ENCODE measurements around the gene SLC35A3.
"Not testable (repeated sequence)": the region's sequence is repeated elsewhere in the genome, so short reads cannot be mapped to it uniquely, and the experiment has no call there.

Gene SLC35A3

DNA sequence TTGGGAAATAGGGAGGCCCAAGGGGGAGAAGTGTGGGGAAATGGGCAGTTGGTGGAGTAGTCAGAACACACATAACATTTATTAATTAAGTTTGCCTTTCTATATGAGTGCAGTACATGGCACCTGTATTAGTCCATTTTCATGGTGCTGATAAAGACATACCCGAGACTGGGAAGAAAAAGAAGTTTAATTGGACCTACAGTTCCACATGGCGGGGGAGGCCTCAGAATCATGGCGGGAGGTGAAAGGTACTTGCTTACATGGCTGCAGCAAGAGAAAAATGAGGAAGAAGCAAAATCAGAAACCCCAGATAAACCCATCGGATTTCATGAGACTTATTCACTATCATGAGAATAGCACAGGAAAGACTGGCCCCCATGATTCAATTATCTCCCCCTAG is 1.6 kb upstream of the SLC35A3 start:
- no peak for DNase-seq
- in situ Hi-C loops (cut with HindIII; ENCODE audit: low pct_ligation_motif_present, low pct_unique_long_range_greater_than_20kb, low sequenced_read_pairs): no loop called here

DNA sequence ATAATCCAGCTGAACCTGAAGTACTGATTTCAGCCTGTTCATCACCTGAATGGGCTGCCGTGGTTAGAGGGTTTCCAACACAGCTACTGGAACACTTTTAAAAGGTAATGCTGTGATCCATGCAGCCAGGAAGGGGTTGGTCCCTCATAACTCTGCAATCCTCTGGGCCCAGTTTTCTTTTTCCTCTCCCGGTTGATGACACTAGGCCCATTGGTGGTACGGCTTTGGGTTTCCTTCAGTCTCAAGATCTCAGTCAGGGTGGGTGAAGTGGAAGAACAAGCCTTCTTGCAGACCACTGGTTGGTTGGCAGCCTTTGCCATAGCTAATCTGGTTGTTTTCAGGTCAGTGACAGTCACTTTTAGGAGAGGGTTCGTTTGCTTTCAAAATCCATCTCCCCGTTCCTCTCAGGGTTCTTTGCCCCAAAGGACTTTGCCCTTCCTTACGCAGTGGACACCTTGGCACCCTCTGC is 502 bp upstream of the SLC35A3 start:
- DNase-seq: no peak

DNA sequence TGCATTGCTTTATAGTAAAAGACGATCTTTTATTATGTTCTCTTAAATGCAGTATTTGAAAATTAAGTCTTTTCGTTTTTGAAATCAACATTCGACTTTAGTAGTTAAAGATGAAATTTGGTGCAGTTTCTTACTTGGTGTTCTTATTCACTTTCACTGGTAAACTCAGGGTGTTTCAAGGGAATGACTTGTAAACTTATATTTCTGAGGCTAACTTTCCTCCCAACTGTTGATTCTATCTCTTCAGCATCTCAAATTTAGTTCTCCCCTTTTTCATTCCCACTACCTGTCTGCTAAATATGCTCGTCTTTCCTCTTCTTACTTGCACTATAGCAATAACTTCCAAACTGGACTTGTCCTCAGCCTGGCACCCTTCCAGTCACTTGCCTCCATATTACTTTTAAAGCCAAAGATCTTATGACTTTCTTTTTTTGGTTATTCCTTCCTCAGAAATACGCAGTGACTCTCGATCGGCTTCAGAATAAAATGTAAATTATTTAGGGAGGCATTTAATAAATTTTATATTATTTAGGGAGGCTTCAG is 988 bp downstream of the SLC35A3 start:
- in situ Hi-C loops (cut with HindIII; ENCODE audit: low pct_ligation_motif_present, low pct_unique_long_range_greater_than_20kb, low sequenced_read_pairs): no loop called here
- DNase-seq: no peak

More for the DNA sequence above, 502 bp upstream of the SLC35A3 start:
- in situ Hi-C loops (cut with HindIII; ENCODE audit: low pct_ligation_motif_present, low pct_unique_long_range_greater_than_20kb, low sequenced_read_pairs): no loop called here

DNA sequence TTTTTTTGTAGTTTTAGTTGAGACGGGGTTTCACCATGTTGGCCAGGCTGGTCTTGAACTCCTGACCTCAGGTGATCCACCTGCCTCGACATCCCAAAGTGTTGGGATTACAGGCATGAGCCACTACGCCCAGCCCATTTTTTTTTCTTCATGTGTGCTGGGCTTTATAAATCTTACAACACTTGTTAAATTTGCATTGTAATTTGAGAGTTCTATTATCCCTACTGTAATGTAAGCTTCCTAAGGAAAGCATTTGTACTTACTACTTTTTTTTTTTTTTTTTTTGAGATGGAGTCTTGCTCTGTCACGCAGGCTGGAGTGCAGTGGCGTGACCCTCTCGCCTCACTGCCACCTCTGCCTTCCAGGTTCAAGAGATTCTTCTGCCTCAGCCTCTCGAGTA is 2.3 kb downstream of the SLC35A3 start:
- DNase-seq; in situ Hi-C loops (cut with HindIII; ENCODE audit: low pct_ligation_motif_present, low pct_unique_long_range_greater_than_20kb, low sequenced_read_pairs): not testable (repeated sequence)

DNA sequence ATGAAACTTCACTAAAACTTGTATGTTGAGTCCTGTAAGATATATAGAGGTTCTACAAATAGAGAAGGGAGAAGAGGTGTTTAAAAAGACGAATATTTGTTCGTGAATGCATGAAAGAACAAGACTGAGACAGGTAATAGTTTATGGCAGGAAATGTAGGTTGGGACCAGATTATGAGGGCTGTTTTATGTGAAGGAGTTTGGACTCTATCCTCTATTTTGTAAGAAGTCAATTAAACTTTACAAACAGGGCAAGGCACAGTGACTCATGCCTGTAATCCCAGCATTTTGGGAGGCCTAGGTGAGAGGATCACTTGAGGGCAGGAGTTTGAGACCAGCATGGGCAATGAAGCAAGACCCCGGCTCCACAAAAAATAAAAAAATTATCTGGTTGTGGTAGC is 5.7 kb downstream of the SLC35A3 start:
- in situ Hi-C loops (cut with HindIII; ENCODE audit: low pct_ligation_motif_present, low pct_unique_long_range_greater_than_20kb, low sequenced_read_pairs): no loop called here
- DNase-seq: no peak

DNA sequence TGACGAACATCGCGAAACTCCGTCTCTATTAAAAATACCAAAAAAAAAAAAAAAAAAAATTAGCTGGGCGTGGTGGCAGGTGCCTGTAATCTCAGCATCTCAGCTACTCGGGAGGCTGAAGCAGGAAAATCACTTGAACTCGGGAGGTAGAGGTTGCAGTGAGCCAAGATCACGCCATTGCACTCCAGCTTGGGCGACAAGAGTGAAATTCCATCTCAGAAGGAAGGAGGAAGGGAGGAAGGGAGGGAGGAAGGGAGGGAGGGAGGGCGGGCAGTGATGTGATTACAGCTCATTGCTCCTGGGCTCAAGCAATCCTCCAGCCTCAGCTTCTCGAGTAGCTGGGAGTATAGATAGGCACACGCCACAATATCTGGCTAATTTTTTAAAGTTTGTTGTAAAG is 7.5 kb downstream of the SLC35A3 start:
- DNase-seq; in situ Hi-C loops (cut with HindIII; ENCODE audit: low pct_ligation_motif_present, low pct_unique_long_range_greater_than_20kb, low sequenced_read_pairs): not testable (repeated sequence)

DNA sequence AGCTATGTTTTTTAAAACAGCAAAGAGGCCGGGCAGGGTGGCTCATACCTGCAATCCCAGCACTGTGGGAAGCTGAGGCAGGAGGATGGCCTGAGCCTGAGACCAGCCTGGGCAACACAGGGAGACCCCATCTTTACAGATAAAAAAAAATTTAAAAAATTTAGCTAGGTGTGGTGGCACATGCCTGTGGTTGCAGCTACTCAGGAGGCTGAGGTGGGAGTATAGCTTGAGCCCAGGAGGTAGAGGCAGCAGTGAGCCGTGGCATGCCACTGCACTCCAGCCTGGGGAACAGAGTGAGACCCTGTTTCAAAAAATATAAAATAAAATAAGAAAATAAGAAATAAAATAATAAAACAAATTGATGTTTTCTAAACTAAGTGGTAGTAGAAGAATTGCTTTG is 8.4 kb downstream of the SLC35A3 start:
- in situ Hi-C loops (cut with HindIII; ENCODE audit: low pct_ligation_motif_present, low pct_unique_long_range_greater_than_20kb, low sequenced_read_pairs): no loop called here
- no peak for DNase-seq

DNA sequence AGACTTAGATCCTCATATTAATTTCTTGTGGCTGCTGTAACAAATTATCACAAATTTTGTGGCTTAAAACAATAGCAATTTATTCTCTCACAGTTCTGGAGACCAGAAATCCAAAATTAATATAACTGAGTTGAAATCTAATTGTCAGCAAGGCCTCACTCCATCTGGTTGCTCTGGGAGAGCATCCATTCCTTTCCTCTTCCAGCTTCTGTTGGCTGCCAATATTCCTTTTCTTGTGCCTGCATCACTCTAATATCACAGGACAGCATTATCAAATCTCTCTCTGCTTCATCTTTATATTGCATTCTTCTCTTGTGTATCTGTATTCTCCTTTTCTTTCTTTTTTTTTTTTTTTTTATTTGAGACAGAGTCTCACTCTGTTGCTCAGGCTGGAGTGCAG is 9.3 kb downstream of the SLC35A3 start:
- DNase-seq: no peak
- in situ Hi-C loops (cut with HindIII; ENCODE audit: low pct_ligation_motif_present, low pct_unique_long_range_greater_than_20kb, low sequenced_read_pairs): no loop called here

DNA sequence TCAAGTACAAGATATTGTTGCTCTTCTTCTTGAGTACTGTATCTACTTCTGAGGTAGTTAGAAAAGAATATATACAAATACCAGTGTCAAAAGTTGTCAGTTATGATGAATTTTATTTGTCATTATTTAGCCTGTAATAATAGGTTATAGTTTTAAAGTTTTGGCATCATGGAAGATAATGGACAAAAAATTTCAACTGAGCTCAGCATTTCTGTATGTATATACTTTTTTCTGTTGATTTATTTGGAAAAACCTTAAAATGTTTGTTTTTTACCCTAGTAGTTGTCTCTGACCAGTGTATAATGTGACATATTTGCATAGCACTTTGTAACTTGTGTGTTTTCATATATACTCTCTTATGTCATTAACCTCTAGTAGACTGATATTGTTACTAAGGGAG is 11.1 kb downstream of the SLC35A3 start:
- in situ Hi-C loops (cut with HindIII; ENCODE audit: low pct_ligation_motif_present, low pct_unique_long_range_greater_than_20kb, low sequenced_read_pairs): no loop called here
- DNase-seq: no peak

DNA sequence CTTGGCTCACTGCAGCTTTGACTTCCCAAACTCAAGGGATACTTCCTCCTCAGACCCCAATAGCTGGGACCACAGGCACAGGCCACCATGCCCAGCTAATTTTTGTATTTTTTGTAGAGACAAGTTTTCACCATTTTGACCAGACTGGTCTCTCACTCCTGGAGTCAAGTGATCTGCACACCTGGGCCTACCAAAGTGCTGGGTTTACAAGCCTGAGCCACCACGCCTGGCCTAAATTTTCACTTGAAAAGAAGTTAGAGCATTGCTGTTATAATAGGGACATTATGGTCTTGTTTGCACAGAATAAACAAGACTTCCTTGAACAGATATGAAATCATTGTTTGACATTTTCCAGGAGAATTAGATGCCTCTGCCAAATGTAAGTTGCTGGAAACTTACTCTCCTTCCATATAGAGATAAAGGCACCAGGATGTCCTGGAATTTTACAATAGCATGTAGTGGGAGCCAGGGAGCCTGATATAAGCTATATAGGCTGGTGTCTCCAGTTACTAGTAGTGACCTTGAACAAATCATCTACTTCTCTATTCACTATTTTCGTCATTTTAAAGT is 16.9 kb downstream of the SLC35A3 start:
- no peak for DNase-seq
- in situ Hi-C loops (cut with HindIII; ENCODE audit: low pct_ligation_motif_present, low pct_unique_long_range_greater_than_20kb, low sequenced_read_pairs): no loop called here

DNA sequence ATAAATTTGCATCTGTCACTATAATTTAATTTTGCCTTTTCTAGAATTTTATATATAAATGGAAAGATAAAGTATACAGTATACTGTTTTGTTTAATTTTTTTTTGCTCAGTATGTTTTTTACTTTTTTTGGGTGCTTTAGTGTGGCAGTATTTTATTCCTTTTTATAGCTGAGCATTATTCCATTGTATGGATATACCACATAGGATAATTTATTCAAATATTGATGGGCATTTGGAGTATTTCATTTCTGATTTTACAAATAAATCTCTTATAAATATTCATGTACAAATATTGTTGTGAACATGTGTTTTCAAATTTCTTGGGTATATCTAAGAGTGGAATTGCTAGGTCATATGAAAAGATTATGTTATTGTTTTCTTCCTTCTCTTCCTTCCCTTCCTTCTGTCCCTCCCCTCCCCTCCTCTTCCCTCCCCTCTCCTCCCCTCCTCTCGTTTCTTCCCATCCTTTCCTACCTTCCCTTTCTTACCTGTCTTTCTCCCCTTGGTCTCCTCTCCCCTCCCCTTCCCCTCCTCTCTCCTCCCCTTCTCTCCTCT is 18.5 kb downstream of the SLC35A3 start:
- in situ Hi-C loops (cut with HindIII; ENCODE audit: low pct_ligation_motif_present, low pct_unique_long_range_greater_than_20kb, low sequenced_read_pairs): no loop called here

DNA sequence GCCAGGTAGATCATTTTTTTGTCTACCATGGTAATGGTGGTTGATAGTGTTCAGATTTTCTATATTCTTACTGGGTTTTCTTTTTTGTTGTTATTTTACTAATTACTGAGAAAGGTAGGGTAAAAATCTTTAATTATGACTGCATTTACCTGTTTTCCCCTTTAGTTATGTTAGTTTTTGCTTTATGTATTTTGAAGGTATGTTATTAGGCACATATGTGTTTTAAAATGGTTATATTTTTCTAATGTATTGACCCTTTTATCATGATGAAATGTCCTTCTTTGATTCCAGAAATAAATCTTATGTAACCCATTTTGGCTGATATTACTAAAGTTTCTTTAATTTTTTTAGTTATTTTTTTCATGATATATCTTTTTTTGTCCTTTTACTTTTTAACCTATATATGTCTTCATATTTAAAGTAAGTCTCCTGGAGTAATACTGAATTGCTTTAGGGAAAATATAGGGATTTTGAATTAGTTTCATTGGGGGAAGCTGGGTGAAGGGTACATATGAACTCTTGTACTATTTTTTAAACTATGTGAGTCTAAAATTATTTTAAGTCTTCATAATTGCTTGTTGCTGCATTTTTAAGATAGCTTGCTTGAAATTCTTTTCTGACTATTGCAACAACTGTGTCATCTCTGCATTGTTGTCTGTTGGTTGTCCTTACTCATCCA is 22.4 kb downstream of the SLC35A3 start:
- in situ Hi-C loops (cut with HindIII; ENCODE audit: low pct_ligation_motif_present, low pct_unique_long_range_greater_than_20kb, low sequenced_read_pairs): no loop called here
- DNase-seq: no peak

More for the DNA sequence above, 18.5 kb downstream of the SLC35A3 start:
- no peak for DNase-seq

DNA sequence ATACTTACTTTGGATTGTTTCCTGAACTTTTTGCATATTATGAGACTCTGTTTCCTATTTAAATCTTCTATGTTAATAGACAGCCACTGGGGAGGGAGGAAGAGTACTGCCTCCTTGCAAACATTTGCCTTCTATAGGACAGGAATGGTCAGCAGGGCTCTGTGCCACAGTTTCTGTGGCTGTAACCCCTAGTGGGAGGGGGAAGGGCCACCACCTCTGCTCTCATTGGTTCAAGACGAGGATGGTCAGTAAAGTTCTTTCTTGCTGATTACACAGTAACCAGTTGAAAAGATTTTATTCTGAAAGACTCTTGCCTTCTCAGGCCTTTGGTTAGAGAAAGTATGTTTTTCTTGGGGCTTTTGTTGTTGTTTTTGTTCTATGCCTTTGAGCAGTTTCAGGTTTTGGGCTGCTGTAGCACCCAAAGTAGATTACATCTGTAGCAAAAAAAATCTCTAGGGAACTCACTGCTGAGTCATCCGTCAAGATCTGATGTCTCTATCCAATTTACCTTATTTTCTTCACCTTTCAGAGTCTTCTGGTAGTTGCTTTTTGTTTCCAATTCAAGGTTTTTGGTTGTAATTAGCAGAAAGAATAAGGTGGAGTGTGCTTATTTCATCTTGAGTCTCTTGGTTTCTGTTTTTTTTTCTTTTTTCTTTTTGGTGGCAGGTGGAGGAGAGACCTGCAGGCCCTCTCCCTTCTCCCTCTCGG is 23.1 kb downstream of the SLC35A3 start:
- in situ Hi-C loops (cut with HindIII; ENCODE audit: low pct_ligation_motif_present, low pct_unique_long_range_greater_than_20kb, low sequenced_read_pairs): no loop called here
- no peak for DNase-seq

DNA sequence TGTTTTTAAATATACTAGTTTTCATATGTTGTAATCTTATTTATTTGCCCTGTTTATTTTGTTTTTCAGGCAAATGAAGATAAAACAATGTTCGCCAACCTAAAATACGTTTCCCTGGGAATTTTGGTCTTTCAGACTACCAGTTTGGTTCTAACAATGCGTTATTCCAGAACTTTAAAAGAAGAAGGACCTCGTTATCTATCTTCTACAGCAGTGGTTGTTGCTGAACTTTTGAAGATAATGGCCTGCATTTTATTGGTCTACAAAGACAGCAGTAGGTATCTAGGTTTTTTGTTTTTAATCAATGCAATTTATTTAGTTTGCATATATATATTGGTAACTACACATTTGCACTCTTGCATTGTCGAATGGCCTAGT is 23.7 kb downstream of the SLC35A3 start:
- no peak for DNase-seq
- in situ Hi-C loops (cut with HindIII; ENCODE audit: low pct_ligation_motif_present, low pct_unique_long_range_greater_than_20kb, low sequenced_read_pairs): no loop called here

DNA sequence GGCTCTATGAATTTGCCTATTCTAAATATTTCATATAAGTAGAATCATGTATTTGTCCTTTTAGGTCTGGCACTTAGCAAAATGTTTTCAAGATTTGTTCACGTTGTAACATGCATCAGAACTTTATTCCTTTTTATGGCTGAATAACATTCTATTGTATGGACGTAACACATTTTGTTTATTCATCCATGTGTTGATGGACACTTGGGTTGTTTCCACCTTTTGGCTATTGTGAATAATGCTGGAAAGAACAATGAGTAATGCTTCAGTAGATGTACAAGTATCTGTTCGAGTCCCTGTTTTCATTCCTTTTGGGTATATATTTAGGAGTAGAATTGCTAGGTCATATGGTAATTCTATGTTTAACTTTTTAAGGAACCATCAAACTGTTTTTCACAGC is 24.7 kb downstream of the SLC35A3 start:
- in situ Hi-C loops (cut with HindIII; ENCODE audit: low pct_ligation_motif_present, low pct_unique_long_range_greater_than_20kb, low sequenced_read_pairs): no loop called here
- no peak for DNase-seq

DNA sequence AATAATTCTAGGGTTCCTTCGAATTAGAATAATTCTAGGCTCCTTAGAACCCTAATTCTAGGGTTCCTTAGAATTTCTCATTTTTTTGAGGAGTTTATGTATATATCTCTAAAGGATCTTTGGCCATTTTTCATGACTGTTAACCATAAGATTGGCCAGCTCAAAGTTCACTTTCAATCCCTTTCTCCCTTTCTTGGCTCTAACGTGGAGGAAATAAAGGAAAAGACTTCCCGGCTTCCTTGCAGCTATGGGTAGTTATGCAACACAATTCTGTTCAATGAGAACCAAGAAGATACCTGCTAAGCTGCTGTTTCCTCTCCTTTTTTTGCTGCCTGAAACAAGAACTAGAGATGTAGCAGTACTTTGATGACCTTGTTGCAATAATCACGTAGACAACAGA is 27.2 kb downstream of the SLC35A3 start:
- in situ Hi-C loops (cut with HindIII; ENCODE audit: low pct_ligation_motif_present, low pct_unique_long_range_greater_than_20kb, low sequenced_read_pairs): no loop called here
- DNase-seq: no peak

DNA sequence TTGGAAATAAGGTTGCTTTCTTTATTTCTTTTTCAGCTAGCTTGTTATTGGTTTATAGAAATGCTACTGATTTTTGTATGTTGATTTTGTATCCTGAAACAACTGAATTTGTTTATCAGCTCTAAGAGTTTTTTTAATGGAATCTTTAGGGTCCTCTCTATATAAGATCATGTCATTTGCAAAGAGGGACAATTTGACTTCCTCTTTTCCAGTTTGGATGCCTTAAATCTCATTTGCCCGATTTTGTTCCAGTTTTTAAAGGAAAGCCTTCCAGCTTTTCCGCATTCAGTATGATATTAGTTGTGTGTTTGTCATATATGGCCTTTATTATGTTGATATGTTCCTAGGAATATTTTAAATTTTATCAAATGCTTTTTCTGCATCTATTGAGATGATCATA is 31.7 kb downstream of the SLC35A3 start:
- in situ Hi-C loops (cut with HindIII; ENCODE audit: low pct_ligation_motif_present, low pct_unique_long_range_greater_than_20kb, low sequenced_read_pairs): no loop called here
- DNase-seq: no peak

DNA sequence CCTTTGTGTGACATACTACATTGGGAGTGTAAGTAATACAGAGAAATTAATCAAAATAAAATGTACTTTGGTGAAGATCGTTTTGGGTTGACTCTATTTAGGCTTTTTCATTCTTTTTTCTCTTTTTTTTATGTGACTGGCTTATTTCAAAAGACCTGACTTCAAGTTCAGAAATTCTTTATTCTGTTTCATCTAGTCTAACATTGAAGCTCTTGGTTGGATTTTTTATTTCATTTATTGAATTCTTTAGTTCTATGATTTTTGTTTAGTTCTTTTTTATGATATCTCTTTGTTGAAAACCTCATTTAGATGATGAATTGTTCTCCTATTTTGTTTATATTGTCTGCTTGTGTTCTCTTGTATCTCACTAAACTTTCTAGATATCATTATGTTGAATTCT is 35.6 kb downstream of the SLC35A3 start:
- in situ Hi-C loops (cut with HindIII; ENCODE audit: low pct_ligation_motif_present, low pct_unique_long_range_greater_than_20kb, low sequenced_read_pairs): no loop called here

DNA sequence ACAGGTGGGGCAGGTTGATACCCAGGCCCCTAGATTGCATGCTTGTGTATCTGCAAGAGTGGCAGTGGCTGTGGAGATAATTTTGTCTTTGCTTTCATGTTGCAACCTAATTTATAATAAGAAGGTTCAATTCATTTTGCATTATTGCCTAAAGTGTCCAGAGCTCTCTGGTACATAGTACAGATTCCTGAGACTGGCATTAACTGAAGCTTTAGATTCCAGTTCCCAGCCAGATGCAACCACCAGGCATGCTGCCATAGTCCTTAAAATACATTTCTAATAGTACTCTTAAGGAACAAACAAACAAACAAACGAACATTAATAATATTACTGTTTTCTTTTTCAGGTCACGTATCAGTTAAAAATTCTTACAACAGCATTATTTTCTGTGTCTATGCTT is 36.9 kb downstream of the SLC35A3 start:
- no peak for DNase-seq
- in situ Hi-C loops (cut with HindIII; ENCODE audit: low pct_ligation_motif_present, low pct_unique_long_range_greater_than_20kb, low sequenced_read_pairs): no loop called here

More for the DNA sequence above, 35.6 kb downstream of the SLC35A3 start:
- DNase-seq: no peak

Measured in ACHN (cell line).